HepG2 (cell line): ENCODE results near the gene URB1. TPM values are rescaled to one million over a fixed set of nuclear protein-coding genes. Genes with fewer than 3 reads are reported as not detected.

Source experiments
- ATAC-seq: fragments of 200-7000 bp; cut with Tn5 transposase; 3 replicates; pipeline ENCODE4 v1.9.1; 2020; ENCODE audit warnings: mild to moderate bottlenecking, moderate library complexity
- BruUV-seq: library from RNA; stranded (reverse); fragments of 400-500 nt; replicated peaks from 2 replicates; lab custom pipeline; 2021; lab: Mats Ljungman, UMichigan
- CTCF ChIA-PET: fragments of 300-600 bp; formaldehyde crosslinking; extraction: SDS; loops from one replicate; lab custom pipeline; 2021; ENCODE audit warnings: low total read pairs, inconsistent platforms, low intra/inter-chr PET ratio; lab: Yijun Ruan, JAX
- POLR2A ChIA-PET: fragments of 350-600 bp; sonication (Branson Sonifier 250); formaldehyde crosslinking; loops from one replicate; lab custom pipeline; 2020; ENCODE audit warnings: antibody characterized with exemption, inconsistent platforms; lab: Yijun Ruan, JAX
- DNase-seq: peaks from one replicate; pipeline ENCODE4 v3.0.0-alpha.2; 2015; ENCODE audit warnings: low spot score
- FAIRE-seq: peaks from 3 replicates; lab custom pipeline; 2011; peaks lifted over from hg19 to GRCh38; lab: Jason Lieb, UNC
- H2AFZ ChIP-seq: one replicate; pipeline ENCODE4 v1.6.1; 2011; ENCODE audit warnings: low read length, inconsistent platforms
- H3K27ac ChIP-seq: fragments of 300-600 bp; 3 replicates; pipeline ENCODE4 v1.8.0; 2011; ENCODE audit warnings: mixed run types, mild to moderate bottlenecking, mixed read lengths, low read length, inconsistent platforms; ENCODE audit not compliant: insufficient read depth; ENCODE audit errors: extremely low read length
- H3K27me3 ChIP-seq, 2 experiments: fragments of 200-600 bp in 1 of 2; 2 replicates in 1 of 2; 3 replicates in 1 of 2; pipeline versions ENCODE4 v1.6.0 to v1.8.0; 2011; ENCODE audit warnings: low read length in 2 of 2, mild to moderate bottlenecking in 2 of 2, moderate library complexity in 2 of 2, inconsistent platforms in 1 of 2; ENCODE audit not compliant: insufficient read depth in 2 of 2, control insufficient read depth in 1 of 2
- H3K36me3 ChIP-seq, 2 experiments: fragments of 200-600 bp in 1 of 2; replicated peaks in 1 of 2; 2 replicates in 1 of 2; 3 replicates in 1 of 2; pipeline versions ENCODE4 v1.5.1 to v1.8.0; 2011; ENCODE audit warnings: low read length in 2 of 2, inconsistent platforms in 1 of 2; ENCODE audit not compliant: insufficient read depth in 2 of 2, control insufficient read depth in 1 of 2
- H3K4me1 ChIP-seq: 2 replicates; pipeline ENCODE4 v1.5.1; 2012; ENCODE audit warnings: low read length, inconsistent platforms; ENCODE audit not compliant: insufficient read depth
- H3K4me2 ChIP-seq: 2 replicates; pipeline ENCODE4 v1.6.0; 2011; ENCODE audit warnings: low read depth, low read length, inconsistent platforms
- H3K4me3 ChIP-seq, 3 experiments: fragments of 200-600 bp in 1 of 3; sonication (generic), shearing (Covaris generic) in 1 of 3; replicated peaks in 1 of 3; 2 replicates each; pipeline ENCODE4 v1.5.1; 2011 to 2016; ENCODE audit warnings: low read length in 3 of 3, inconsistent platforms in 2 of 3, low read depth in 2 of 3, mild to moderate bottlenecking in 2 of 3, control low read depth in 1 of 3, mixed read lengths in 1 of 3; ENCODE audit not compliant: insufficient read depth in 1 of 3
- H3K79me2 ChIP-seq: one replicate; pipeline ENCODE4 v1.6.1; 2011; ENCODE audit warnings: low read length, inconsistent platforms; ENCODE audit not compliant: insufficient read depth
- H3K9ac ChIP-seq: 2 replicates; pipeline ENCODE4 v1.6.0; 2011; ENCODE audit warnings: mild to moderate bottlenecking, low read depth, low read length, inconsistent platforms; ENCODE audit not compliant: insufficient read depth
- H3K9me3 ChIP-seq: 2 replicates; pipeline ENCODE4 v1.5.1; 2012; ENCODE audit warnings: mild to moderate bottlenecking, low read length
- H4K20me1 ChIP-seq: 2 replicates; pipeline ENCODE4 v1.6.0; 2011; ENCODE audit warnings: inconsistent platforms, mild to moderate bottlenecking, low read length, moderate library complexity; ENCODE audit not compliant: insufficient read depth
- DNMT3B ChIP-seq: conservative IDR thresholded peaks from 2 replicates; pipeline ENCODE4 v1.6.1; 2016; ENCODE audit warnings: missing biosample characterization, control low read depth
- DPF2 ChIP-seq: sonication (generic); formaldehyde crosslinking; IDR thresholded peaks from 2 replicates; pipeline ENCODE4 v1.4.0; 2020; ENCODE audit warnings: mild to moderate bottlenecking, low read depth, missing genetic modification reagents, borderline replicate concordance
- NONO ChIP-seq, 2 experiments: fragments of 450-650 bp in 1 of 2; sonication (generic) in 1 of 2; formaldehyde crosslinking in 1 of 2; IDR thresholded peaks in 1 of 2; conservative IDR thresholded peaks in 1 of 2; 2 replicates each; pipeline versions ENCODE4 v1.6.1 to v1.8.0; 2017 to 2022; ENCODE audit warnings: mild to moderate bottlenecking in 1 of 2, missing genetic modification reagents in 1 of 2, moderate library complexity in 1 of 2
- POGK ChIP-seq: sonication (generic); formaldehyde crosslinking; conservative IDR thresholded peaks from 2 replicates; pipeline ENCODE4 v1.8.0; 2022; ENCODE audit warnings: mild to moderate bottlenecking, moderate library complexity, missing genetic modification reagents
- SP140L ChIP-seq: sonication (generic); formaldehyde crosslinking; IDR thresholded peaks from 2 replicates; pipeline ENCODE4 v1.4.0; 2020; ENCODE audit warnings: missing genetic modification reagents, borderline replicate concordance
- SRY ChIP-seq: sonication (generic); formaldehyde crosslinking; IDR thresholded peaks from 2 replicates; pipeline ENCODE4 v1.8.0; 2022; ENCODE audit warnings: mild to moderate bottlenecking, missing genetic modification reagents
- TERF1 ChIP-seq: sonication (generic); formaldehyde crosslinking; IDR thresholded peaks from 2 replicates; pipeline ENCODE4 v1.8.0; 2022; ENCODE audit warnings: mild to moderate bottlenecking, missing genetic modification reagents, moderate library complexity
- ZNF282 ChIP-seq: fragments of 450-650 bp; IDR thresholded peaks from 2 replicates; pipeline ENCODE4 v1.6.1; 2018; ENCODE audit not compliant: partially characterized antibody
- ZNF670 ChIP-seq: sonication (generic); formaldehyde crosslinking; IDR thresholded peaks from 2 replicates; pipeline ENCODE4 v1.8.0; 2022; ENCODE audit warnings: mild to moderate bottlenecking, missing genetic modification reagents, borderline replicate concordance
- WGBS: methylation state at CpG from one replicate; pipeline ENCODE4 v1.1.6; 2017; ENCODE audit warnings: low lambda C conversion rate; 5-methylcytosine and 5-hydroxymethylcytosine counted together
- in situ Hi-C: cut with HindIII; loops from 2 replicates; pipeline ENCODE4 v1.10.0; 2017; ENCODE audit warnings: low pct_unique_long_range_greater_than_20kb; ENCODE audit not compliant: extremely low pct_ligation_motif_present
- intact Hi-C: fragments of 100-400 bp; cut with micrococcal nuclease; formaldehyde crosslinking; loops from one replicate; pipeline ENCODE4 v1.10.0; 2022; ENCODE audit not compliant: unreplicated experiment
- polyA plus RNA-seq, 8 experiments: library from polyadenylated mRNA; depleted of rRNA in 3 of 8; stranded (reverse) in 7 of 8; unstranded in 1 of 8; fragments of >200 nt; fragmentation: Illumina TruSeq in 4 of 8; extraction: Trizol in 4 of 8; gene quantifications; 2 replicates each; pipeline versions ENCODE4 v1.2.1 to v1.2.3, GENCODE V29; 2011 to 2016; ENCODE audit warnings: low read depth in 4 of 8, missing spikeins in 1 of 8, mixed read lengths in 1 of 8; ENCODE audit not compliant: insufficient read depth in 1 of 8
- total RNA-seq, 5 experiments: library from RNA; depleted of rRNA; stranded (reverse); fragments of >200 nt; fragmentation: Illumina TruSeq; extraction: Trizol; gene quantifications; 2 replicates each; pipeline ENCODE4 v1.2.3, GENCODE V29; 2016; ENCODE audit warnings: low read depth in 1 of 5

The URB1 gene
- total and polyA plus RNA-seq, 2 of the 13 experiments (the other 11 are each of a cell fraction or from before 2014, with no cell fraction given) = 4.5 to 16.7 TPM

GRCh38 chr21:32371913-32372314 is 20.9 kb downstream of the URB1 start:
- ATAC-seq (no peak), DNase-seq (no peak), FAIRE-seq (no peak)
- TF ChIP-seq TERF1 (CRISPR knock-in tag) (no peak), DPF2 (CRISPR knock-in tag) (no peak)
- Histone ChIP-seq H3K9ac (no peak overlapping the region), H2AFZ (no peak overlapping the region), H4K20me1 (no peaks in the 10 kb centered on the region), H3K79me2 (no peaks in the 10 kb centered on the region), H3K4me3 (no peak overlapping the region), H3K27ac (no peak overlapping the region), H3K9me3 (no peaks in the 10 kb centered on the region), H3K27me3 (no peaks in the 10 kb centered on the region), H3K36me3 (peaks cover 26 to 80% of the 10 kb centered on the region in 2 experiments), H3K4me1 (peaks cover 17% of the 10 kb centered on the region), H3K4me2 (no peak overlapping the region)
- in situ Hi-C loops = no loop called here
- POLR2A ChIA-PET = no interaction called here
- intact Hi-C loops = no loop called here
- no TSS peak for BruUV-seq
- CTCF ChIA-PET = no interaction called here
- WGBS = 91% methylated on average over 5 of the region's 6 CpGs

GRCh38 chr21:32370998-32371766 is 21.6 kb downstream of the URB1 start:
- ChIA-PET POLR2A (no interaction called here), CTCF (no interaction called here)
- TF ChIP-seq NONO (IDR thresholded peaks at IDR 0.05) = no peak
- TF ChIP-seq NONO (CRISPR knock-in tag; conservative IDR thresholded peaks at IDR 0.05) = no peak
- no peak for TF ChIP-seq ZNF670 (CRISPR knock-in tag)
- TF ChIP-seq SP140L (CRISPR knock-in tag) = no peak
- TF ChIP-seq POGK (CRISPR knock-in tag) = no peak
- no peak for TF ChIP-seq ZNF282
- TF ChIP-seq DNMT3B = no peak
- no peak for TF ChIP-seq SRY (CRISPR knock-in tag)

More at GRCh38 chr21:32370998-32371766, 21.6 kb downstream of the URB1 start:
- no peaks in the 10 kb centered on the region for H3K27me3 ChIP-seq
- BruUV-seq = no TSS peak
- WGBS = 88% methylated on average over 6 of the region's 6 CpGs
- DNase-seq (no peak), FAIRE-seq (no peak), ATAC-seq (no peak)
- no peak overlapping the region for H3K27ac ChIP-seq
- H3K36me3 ChIP-seq = peaks cover 24 to 80% of the 10 kb centered on the region in 2 experiments
- no peaks in the 10 kb centered on the region for H3K79me2 ChIP-seq
- in situ Hi-C loops (no loop called here), intact Hi-C loops (no loop called here)
- no peaks in the 10 kb centered on the region for H4K20me1 ChIP-seq
- no peaks in the 10 kb centered on the region for H3K9me3 ChIP-seq
- no peak overlapping the region for H3K4me3 ChIP-seq
- no peak overlapping the region for H2AFZ ChIP-seq
- no peak overlapping the region for H3K9ac ChIP-seq
- H3K4me1 ChIP-seq = peaks cover 17% of the 10 kb centered on the region
- no peak overlapping the region for H3K4me2 ChIP-seq
